ENCODE measurements around the gene TBC1D16.

GRCh38 chr17:80010283-80010858 lies 25.3 kb downstream of the TBC1D16 start:
- TF ChIP-seq, protein P1, sequence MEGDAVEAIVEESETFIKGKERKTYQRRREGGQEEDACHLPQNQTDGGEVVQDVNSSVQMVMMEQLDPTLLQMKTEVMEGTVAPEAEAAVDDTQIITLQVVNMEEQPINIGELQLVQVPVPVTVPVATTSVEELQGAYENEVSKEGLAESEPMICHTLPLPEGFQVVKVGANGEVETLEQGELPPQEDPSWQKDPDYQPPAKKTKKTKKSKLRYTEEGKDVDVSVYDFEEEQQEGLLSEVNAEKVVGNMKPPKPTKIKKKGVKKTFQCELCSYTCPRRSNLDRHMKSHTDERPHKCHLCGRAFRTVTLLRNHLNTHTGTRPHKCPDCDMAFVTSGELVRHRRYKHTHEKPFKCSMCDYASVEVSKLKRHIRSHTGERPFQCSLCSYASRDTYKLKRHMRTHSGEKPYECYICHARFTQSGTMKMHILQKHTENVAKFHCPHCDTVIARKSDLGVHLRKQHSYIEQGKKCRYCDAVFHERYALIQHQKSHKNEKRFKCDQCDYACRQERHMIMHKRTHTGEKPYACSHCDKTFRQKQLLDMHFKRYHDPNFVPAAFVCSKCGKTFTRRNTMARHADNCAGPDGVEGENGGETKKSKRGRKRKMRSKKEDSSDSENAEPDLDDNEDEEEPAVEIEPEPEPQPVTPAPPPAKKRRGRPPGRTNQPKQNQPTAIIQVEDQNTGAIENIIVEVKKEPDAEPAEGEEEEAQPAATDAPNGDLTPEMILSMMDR (conservative IDR thresholded peaks at IDR 0.05; ENCODE audit: low read length), result no peak
- TF ChIP-seq EZH2phosphoT487 (IDR thresholded peaks at IDR 0.05; ENCODE audit: borderline replicate concordance), result no peak

Data from Loucy (cell line).